H7 (cell line): ENCODE measurements around the gene GP1BA. TPM values are rescaled to one million over a fixed set of nuclear protein-coding genes. Genes with fewer than 3 reads are reported as not detected.
"Not testable (repeated sequence)": the region's sequence is repeated elsewhere in the genome, so short reads cannot be mapped to it uniquely, and the experiment has no call there.

Source experiments
- DNase-seq: peaks from one replicate; pipeline ENCODE4 v3.0.0; 2012
- H3K27me3 ChIP-seq: 2 replicates; pipeline ENCODE4 v1.6.0; 2011; ENCODE audit warnings: mild to moderate bottlenecking, low read length; ENCODE audit not compliant: control insufficient read depth, insufficient read depth
- H3K36me3 ChIP-seq: replicated peaks from 2 replicates; pipeline ENCODE4 v1.5.1; 2011; ENCODE audit warnings: low read length; ENCODE audit not compliant: control insufficient read depth, insufficient read depth
- H3K4me3 ChIP-seq: 2 replicates; pipeline ENCODE4 v1.5.1; 2011; ENCODE audit warnings: low read depth, mild to moderate bottlenecking, control low read depth, low read length, moderate library complexity; ENCODE audit not compliant: insufficient read depth
- total RNA-seq: library from RNA; depleted of rRNA; stranded (reverse); fragments of >200 nt; shearing (Covaris generic); gene quantifications from 2 replicates; pipeline ENCODE4 v1.2.3, GENCODE V29; 2014

GP1BA gene
- total RNA-seq, 1 experiment from 2014 or later, result not detected

GRCh38 chr17:4897785-4898184, 34.3 kb upstream of the GP1BA start:
- peak; percentile 22 for DNase-seq
- Histone ChIP-seq H3K27me3 (peaks cover 22% of the 10 kb centered on the region; the same call in 1 of the 2 replicates), H3K36me3 (peaks cover 16% of the 10 kb centered on the region), H3K4me3 (no peak overlapping the region)

- DNase-seq, result peak; percentile 16
- Histone ChIP-seq H3K4me3 (peak overlapping the region; percentile 64; the same call in 1 of the 2 replicates), H3K27me3 (peaks cover 22% of the 10 kb centered on the region; the same call in 1 of the 2 replicates), H3K36me3 (peaks cover 16% of the 10 kb centered on the region)
Measured at GRCh38 chr17:4898351-4898750, 33.7 kb upstream of the GP1BA start.

- Histone ChIP-seq H3K4me3 (peak overlapping the region; percentile 64), H3K36me3 (peaks cover 16% of the 10 kb centered on the region), H3K27me3 (peaks cover 22% of the 10 kb centered on the region; the same call in 1 of the 2 replicates)
- no peak for DNase-seq
Measured at GRCh38 chr17:4898927-4899326, 33.1 kb upstream of the GP1BA start.

- H3K27me3 ChIP-seq, result peaks cover 22% of the 10 kb centered on the region; the same call in 1 of the 2 replicates
- peak within 1 kb of the TSS; percentile 64 for H3K4me3 ChIP-seq
- peaks cover 13% of the 10 kb centered on the region for H3K36me3 ChIP-seq
- peak; percentile 75 for DNase-seq
Measured at GRCh38 chr17:4899341-4900230, 32.5 kb upstream of the GP1BA start, which contains the start of gene C17orf107. Gene C17orf107, plus strand, starts transcription at chr17:4899536. Its CDS starts 227 bp downstream, at chr17:4899763.

GRCh38 chr17:4900231-4901107, 31.6 kb upstream of the GP1BA start:
- DNase-seq, result peak; percentile 93
- H3K4me3 ChIP-seq, result peak overlapping the region; percentile 64

GRCh38 chr17:4901108-4901647, 30.9 kb upstream of the GP1BA start:
- peak overlapping the region; percentile 64 for H3K4me3 ChIP-seq
- peaks cover 22% of the 10 kb centered on the region; the same call in 1 of the 2 replicates for H3K27me3 ChIP-seq
- no peak for DNase-seq
- H3K36me3 ChIP-seq, result peaks cover 6% of the 10 kb centered on the region

More at GRCh38 chr17:4900231-4901107, 31.6 kb upstream of the GP1BA start:
- Histone ChIP-seq H3K27me3 (peaks cover 22% of the 10 kb centered on the region; the same call in 1 of the 2 replicates), H3K36me3 (peaks cover 6% of the 10 kb centered on the region)

- 0 out of 2 replicates have a peak, but pooled peaks cover under 1% of the 10 kb centered on the region for H3K36me3 ChIP-seq
- H3K27me3 ChIP-seq, result peaks cover 22% of the 10 kb centered on the region; the same call in 1 of the 2 replicates
- DNase-seq, result peak; percentile 87
- peak overlapping the region; percentile 19; the same call in 1 of the 2 replicates for H3K4me3 ChIP-seq
Measured at GRCh38 chr17:4901648-4902344, 30.3 kb upstream of the GP1BA start.

- Histone ChIP-seq H3K4me3 (no peak overlapping the region), H3K36me3 (no peaks in the 10 kb centered on the region), H3K27me3 (peaks cover 22% of the 10 kb centered on the region; the same call in 1 of the 2 replicates)
- peak; percentile 18 for DNase-seq
Measured at GRCh38 chr17:4902540-4902939, 29.5 kb upstream of the GP1BA start.

- Histone ChIP-seq H3K36me3 (no peaks in the 10 kb centered on the region), H3K4me3 (no peak within 1 kb of the TSS; the same call in 1 of the 2 replicates), H3K27me3 (peaks cover 22% of the 10 kb centered on the region; the same call in 1 of the 2 replicates)
- DNase-seq, result peak; percentile 87
Measured at GRCh38 chr17:4903051-4903818, 28.8 kb upstream of the GP1BA start, which contains the start of gene CHRNE. Gene CHRNE, minus strand, starts transcription at chr17:4903098. Its CDS starts 35 bp downstream, at chr17:4903063.

- H3K4me3 ChIP-seq, DNase-seq, H3K36me3 ChIP-seq, H3K27me3 ChIP-seq: not testable (repeated sequence)
Measured at GRCh38 chr17:4906642-4907041, 25.4 kb upstream of the GP1BA start.

- peak; percentile 57 for DNase-seq
Measured at GRCh38 chr17:4908301-4908700, 23.8 kb upstream of the GP1BA start.

GRCh38 chr17:4908711-4909496, 23.2 kb upstream of the GP1BA start:
- peak; percentile 93 for DNase-seq
- Histone ChIP-seq H3K36me3 (no peaks in the 10 kb centered on the region), H3K4me3 (no peak overlapping the region), H3K27me3 (no peaks in the 10 kb centered on the region)

More at GRCh38 chr17:4908301-4908700, 23.8 kb upstream of the GP1BA start:
- H3K27me3 ChIP-seq, result no peaks in the 10 kb centered on the region
- no peaks in the 10 kb centered on the region for H3K36me3 ChIP-seq
- no peak overlapping the region for H3K4me3 ChIP-seq
